ENCODE measurements around the gene CACNA1A. TPM values are rescaled to one million over a fixed set of nuclear protein-coding genes. Genes with fewer than 3 reads are reported as not detected.

Gene CACNA1A
- total RNA-seq, 1 experiment from 2014 or later, result 0.85 TPM

DNA sequence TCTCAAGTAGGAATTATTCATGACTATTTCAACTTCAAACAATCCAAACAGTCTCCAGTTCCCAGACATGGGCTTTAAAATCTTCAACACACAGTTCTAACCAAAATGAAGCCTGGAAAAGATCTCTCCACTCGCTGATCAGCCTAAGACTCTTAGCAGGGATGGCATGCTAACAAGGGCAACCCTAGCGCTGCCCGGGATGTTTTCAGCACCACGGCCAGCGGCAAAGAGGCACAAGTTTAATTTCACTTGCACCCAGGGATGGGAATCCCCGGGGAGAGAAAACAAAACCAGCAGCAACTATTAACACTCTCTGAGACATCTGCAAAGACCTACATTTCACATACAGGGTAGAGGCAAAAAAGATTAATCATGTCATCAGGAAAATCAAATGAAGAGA is 43.0 kb downstream of the CACNA1A start:
- Mint-ChIP-seq H3K4me1 (ENCODE audit: low read depth, unreplicated experiment) (no peaks in the 10 kb centered on the region), H3K27ac (ENCODE audit: unreplicated experiment) (no peak overlapping the region), H3K36me3 (ENCODE audit: insufficient read depth, unreplicated experiment) (no peaks in the 10 kb centered on the region), H3K27me3 (ENCODE audit: unreplicated experiment) (peaks cover 44% of the 10 kb centered on the region), H3K9me3 (ENCODE audit: low read depth, unreplicated experiment) (no peaks in the 10 kb centered on the region), H3K4me3 (ENCODE audit: low read depth, unreplicated experiment) (no peak overlapping the region)
- CTCF ChIA-PET, result no interaction called here
- BruUV-seq (replicated peaks), result no TSS peak
- TF ChIP-seq, protein P1, sequence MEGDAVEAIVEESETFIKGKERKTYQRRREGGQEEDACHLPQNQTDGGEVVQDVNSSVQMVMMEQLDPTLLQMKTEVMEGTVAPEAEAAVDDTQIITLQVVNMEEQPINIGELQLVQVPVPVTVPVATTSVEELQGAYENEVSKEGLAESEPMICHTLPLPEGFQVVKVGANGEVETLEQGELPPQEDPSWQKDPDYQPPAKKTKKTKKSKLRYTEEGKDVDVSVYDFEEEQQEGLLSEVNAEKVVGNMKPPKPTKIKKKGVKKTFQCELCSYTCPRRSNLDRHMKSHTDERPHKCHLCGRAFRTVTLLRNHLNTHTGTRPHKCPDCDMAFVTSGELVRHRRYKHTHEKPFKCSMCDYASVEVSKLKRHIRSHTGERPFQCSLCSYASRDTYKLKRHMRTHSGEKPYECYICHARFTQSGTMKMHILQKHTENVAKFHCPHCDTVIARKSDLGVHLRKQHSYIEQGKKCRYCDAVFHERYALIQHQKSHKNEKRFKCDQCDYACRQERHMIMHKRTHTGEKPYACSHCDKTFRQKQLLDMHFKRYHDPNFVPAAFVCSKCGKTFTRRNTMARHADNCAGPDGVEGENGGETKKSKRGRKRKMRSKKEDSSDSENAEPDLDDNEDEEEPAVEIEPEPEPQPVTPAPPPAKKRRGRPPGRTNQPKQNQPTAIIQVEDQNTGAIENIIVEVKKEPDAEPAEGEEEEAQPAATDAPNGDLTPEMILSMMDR (IDR thresholded peaks at IDR 0.05; ENCODE audit: unreplicated experiment), result no peak
- peak; percentile 9 for DNase-seq
- intact Hi-C loops (cut with micrococcal nuclease; ENCODE audit: unreplicated experiment), result no loop called here

DNA sequence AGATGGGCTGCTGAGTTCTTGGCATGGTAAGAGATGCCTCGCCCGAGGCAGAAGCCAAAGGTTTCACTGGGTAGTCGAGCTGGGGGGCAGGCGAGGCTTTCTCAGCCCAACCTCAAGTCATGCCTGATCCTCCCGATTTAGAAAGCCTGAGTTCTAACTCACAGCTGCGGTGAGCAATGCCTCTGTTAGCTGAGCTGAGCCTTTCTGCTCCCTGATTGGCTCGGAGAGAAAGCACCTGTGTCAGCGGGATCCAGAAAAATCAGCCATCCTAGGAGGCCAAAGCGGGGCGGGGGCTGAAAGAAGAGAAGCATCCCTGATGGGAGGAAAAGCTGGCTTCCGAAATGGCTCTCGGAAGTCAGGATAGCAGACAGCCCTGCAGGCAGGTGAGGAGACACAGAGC is 44.7 kb downstream of the CACNA1A start:
- CTCF ChIA-PET, result no interaction called here
- Mint-ChIP-seq H3K27me3 (ENCODE audit: unreplicated experiment) (peaks cover 50% of the 10 kb centered on the region), H3K4me3 (ENCODE audit: low read depth, unreplicated experiment) (no peak overlapping the region), H3K27ac (ENCODE audit: unreplicated experiment) (no peak overlapping the region), H3K9me3 (ENCODE audit: low read depth, unreplicated experiment) (no peaks in the 10 kb centered on the region), H3K36me3 (ENCODE audit: insufficient read depth, unreplicated experiment) (no peaks in the 10 kb centered on the region), H3K4me1 (ENCODE audit: low read depth, unreplicated experiment) (no peaks in the 10 kb centered on the region)
- no peak for DNase-seq
- TF ChIP-seq, protein P1 (IDR thresholded peaks at IDR 0.05; ENCODE audit: unreplicated experiment), result no peak
- no TSS peak for BruUV-seq (replicated peaks)
- intact Hi-C loops (cut with micrococcal nuclease; ENCODE audit: unreplicated experiment), result no loop called here

DNA sequence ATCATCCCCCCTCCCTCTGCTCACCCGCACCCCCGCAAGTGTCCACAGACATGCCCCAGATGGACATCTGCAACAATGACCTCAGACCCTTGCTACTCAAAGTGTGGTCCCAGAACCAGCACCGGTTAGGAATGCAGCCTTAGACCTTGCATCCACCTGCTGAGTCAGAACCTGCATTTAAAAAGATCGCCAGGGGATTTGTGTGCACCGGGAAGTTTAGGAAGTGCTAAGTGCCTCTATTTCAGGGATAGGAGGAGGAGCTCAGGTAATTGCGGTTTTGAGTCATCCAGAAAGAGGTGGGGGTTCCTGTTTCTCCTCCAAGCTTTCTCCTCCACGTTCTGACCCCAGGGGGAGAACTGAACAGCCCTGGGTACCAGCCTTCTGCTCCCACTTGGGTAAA is 46.2 kb downstream of the CACNA1A start:
- no peak overlapping the region for H3K27ac Mint-ChIP-seq (ENCODE audit: unreplicated experiment)
- H3K27me3 Mint-ChIP-seq (ENCODE audit: unreplicated experiment), result peaks cover 60% of the 10 kb centered on the region
- no peaks in the 10 kb centered on the region for H3K9me3 Mint-ChIP-seq (ENCODE audit: low read depth, unreplicated experiment)
- CTCF ChIA-PET, result no interaction called here
- no peak for DNase-seq
- TF ChIP-seq, protein P1 (IDR thresholded peaks at IDR 0.05; ENCODE audit: unreplicated experiment), result no peak
- intact Hi-C loops (cut with micrococcal nuclease; ENCODE audit: unreplicated experiment), result no loop called here
- H3K4me1 Mint-ChIP-seq (ENCODE audit: low read depth, unreplicated experiment), result no peaks in the 10 kb centered on the region
- no peaks in the 10 kb centered on the region for H3K36me3 Mint-ChIP-seq (ENCODE audit: insufficient read depth, unreplicated experiment)
- H3K4me3 Mint-ChIP-seq (ENCODE audit: low read depth, unreplicated experiment), result no peak overlapping the region
- BruUV-seq (replicated peaks), result no TSS peak

DNA sequence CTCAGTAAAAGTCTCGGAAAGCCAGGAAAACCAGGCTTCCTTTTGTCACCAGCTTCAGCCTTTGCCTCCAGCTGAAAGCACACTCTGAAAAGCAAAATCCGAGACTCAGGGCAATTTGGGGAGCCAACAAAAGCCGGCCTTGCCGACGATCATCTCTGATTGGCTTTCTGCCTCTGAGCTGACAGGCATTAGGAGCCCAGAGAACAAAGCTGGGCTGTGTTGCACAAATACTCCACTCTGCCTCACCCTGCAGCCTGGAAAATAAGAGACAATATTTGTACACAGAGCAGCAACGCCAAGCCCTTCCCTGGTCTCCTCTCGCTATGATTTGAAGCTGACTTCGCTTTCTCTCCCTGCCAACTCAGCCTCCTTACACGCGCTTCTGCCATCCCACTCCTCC is 46.9 kb downstream of the CACNA1A start:
- CTCF ChIA-PET, result no interaction called here
- Mint-ChIP-seq H3K4me3 (ENCODE audit: low read depth, unreplicated experiment) (no peak overlapping the region), H3K27me3 (ENCODE audit: unreplicated experiment) (peaks cover 66% of the 10 kb centered on the region), H3K9me3 (ENCODE audit: low read depth, unreplicated experiment) (no peaks in the 10 kb centered on the region), H3K27ac (ENCODE audit: unreplicated experiment) (no peak overlapping the region), H3K36me3 (ENCODE audit: insufficient read depth, unreplicated experiment) (no peaks in the 10 kb centered on the region), H3K4me1 (ENCODE audit: low read depth, unreplicated experiment) (no peaks in the 10 kb centered on the region)
- TF ChIP-seq, protein P1 (IDR thresholded peaks at IDR 0.05; ENCODE audit: unreplicated experiment), result no peak
- intact Hi-C loops (cut with micrococcal nuclease; ENCODE audit: unreplicated experiment), result no loop called here
- DNase-seq, result no peak
- no TSS peak for BruUV-seq (replicated peaks)
